NCI-H187 treated with DMSO at 0.1 percent for 48 hours (cell line): ENCODE results near the gene PPP3R1.

Experiments
- DNase-seq: peaks from one replicate; lab custom pipeline; 2025; lab: John Stamatoyannopoulos, UW

PPP3R1 gene

GRCh38 chr2:68231061-68231372, 21.3 kb downstream of the PPP3R1 start:
- no peak for DNase-seq

GRCh38 chr2:68230241-68231060, 21.9 kb downstream of the PPP3R1 start:
- DNase-seq = no peak

GRCh38 chr2:68226794-68227193, 25.5 kb downstream of the PPP3R1 start:
- DNase-seq = no peak

- DNase-seq = no peak
These were observed 27.2 kb downstream of the PPP3R1 start for GRCh38 chr2:68225119-68225632.

GRCh38 chr2:68223419-68223818, 28.9 kb downstream of the PPP3R1 start:
- DNase-seq = no peak

- no peak for DNase-seq
These were observed 30.0 kb downstream of the PPP3R1 start for GRCh38 chr2:68222287-68222686.

GRCh38 chr2:68218343-68218901, 33.9 kb downstream of the PPP3R1 start:
- DNase-seq = no peak

DNA sequence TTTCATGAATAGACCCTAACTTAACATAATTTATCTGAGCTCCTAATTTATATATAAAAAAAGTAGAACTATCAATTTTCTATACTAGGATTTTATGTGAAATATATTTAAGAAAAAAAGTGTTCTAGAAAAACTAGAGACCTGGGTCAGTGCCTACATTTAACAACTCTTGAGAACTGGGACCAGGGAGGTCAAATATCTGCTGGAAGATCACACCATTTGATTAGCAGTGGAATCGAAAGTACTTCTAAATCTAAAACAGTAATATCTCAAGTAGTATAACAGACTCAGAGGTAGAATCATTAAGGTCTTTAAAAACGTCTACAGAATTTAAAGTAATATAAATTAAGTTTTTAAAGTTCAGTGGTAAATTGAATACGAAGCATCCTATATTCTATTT, 34.6 kb downstream of the PPP3R1 start:
- no peak for DNase-seq

DNA sequence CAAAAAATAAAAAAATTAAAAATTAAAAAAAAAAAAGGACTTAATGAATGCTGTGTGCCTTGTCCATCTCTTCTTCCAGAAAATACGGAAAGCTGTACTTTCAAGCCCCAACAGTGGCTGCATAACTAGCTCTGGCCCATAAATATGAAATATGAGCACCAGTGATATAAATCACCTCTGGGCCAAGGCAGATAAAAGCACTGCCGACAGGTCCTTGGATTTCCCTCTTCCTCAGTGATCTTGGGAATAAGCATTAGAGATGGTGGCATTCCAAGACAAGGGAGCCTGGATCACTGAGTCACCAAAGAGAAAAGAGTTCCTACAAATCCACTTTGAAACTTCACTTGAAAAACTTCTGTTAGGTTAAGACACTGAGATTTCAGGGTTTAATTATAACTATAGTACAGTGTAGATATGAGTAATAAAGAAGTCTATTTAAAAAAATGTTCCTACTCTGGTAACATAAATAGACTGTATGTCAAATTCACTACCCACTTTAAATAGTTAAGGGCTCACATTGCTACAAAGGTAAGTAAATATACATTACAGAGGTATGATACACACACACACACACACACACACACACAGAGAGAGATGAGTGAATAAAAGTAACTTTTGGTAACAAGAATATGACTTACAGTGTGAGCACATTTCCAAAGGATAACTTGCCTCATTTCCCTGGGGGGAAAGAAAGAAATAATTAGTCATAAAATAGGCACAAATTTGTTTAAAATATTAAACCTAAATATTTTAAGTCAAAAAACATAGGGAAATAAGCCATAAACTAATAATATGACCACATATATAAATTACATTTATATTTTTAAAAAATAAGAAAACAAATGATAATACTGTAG, 35.6 kb downstream of the PPP3R1 start:
- no peak for DNase-seq

DNA sequence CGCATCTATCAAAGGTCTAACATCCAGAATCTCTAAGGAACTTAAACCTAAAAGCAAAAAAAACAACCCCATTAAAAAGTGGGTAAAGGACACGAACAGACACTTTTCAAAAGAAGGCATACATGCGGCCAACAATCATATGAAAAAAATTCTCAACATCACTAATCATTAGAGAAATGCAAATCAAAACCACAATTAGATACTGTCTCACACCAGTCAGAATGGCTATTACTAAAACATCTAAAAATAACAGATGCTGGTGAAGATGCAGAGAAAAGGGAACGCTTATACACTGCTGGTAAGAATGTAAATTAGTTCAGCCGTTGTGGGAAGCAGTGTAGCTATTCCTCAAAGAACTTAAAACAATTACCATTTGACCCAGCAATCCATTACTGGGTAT, 38.0 kb downstream of the PPP3R1 start:
- DNase-seq = no peak

GRCh38 chr2:68206793-68207192, 45.5 kb downstream of the PPP3R1 start:
- DNase-seq = no peak

- no peak for DNase-seq
These were observed 48.7 kb downstream of the PPP3R1 start for GRCh38 chr2:68203587-68203986.

- no peak for DNase-seq
These were observed 52.1 kb downstream of the PPP3R1 start for GRCh38 chr2:68200157-68200787.

DNA sequence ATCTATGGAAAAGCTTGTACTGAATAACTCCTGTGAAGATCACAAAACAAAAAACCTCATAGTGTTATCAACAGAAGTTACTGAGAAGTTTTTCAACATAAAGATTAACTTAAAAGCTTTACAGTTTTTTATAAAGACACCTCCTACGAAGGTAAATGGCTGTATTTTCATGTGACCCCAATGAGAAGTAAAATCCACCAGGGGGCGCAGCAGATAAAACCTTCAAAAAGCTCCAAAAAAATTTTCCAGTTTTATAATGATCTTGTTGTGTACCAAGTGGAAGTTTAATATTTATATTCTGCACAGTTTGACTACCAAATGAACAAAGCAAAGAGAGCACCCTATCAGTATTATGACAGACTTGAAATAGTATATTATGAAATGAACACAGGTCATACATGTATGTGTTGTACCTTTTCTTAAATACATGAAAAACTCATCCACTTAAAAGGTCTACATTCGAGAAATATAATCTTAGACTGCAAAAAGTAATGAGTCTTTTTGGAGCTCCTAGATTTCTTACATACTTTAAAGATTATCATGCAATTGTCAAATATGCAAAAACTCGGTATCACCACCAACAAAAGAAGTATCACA, 56.1 kb downstream of the PPP3R1 start:
- DNase-seq = no peak

GRCh38 chr2:68195096-68195495, 57.2 kb downstream of the PPP3R1 start:
- no peak for DNase-seq

DNA sequence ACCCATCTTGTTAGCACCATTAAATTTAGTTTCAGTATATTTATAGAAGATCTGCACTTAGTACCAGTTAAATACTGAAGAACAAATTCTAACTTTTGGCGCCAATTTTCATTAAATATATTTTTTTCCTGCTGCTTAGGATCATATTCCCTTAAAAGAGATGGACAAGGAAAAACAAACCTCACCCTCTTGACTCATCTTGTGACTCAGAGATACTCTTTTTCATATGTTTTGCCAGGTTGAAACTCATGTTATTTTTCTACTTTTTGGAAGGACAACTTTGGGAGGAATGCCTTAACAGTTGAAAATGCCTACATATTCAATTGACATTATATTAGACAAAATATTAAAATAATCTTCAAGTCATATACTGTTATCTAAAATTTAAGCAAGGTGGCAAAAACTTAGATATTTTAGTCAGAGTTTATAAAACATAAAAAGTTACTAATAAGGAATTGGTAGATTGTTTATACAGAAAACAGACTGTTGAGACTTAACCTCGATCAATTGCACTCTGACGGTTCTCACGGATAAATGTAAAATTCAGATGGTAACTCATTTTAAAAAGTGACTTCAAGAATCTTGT, 58.5 kb downstream of the PPP3R1 start:
- no peak for DNase-seq

DNA sequence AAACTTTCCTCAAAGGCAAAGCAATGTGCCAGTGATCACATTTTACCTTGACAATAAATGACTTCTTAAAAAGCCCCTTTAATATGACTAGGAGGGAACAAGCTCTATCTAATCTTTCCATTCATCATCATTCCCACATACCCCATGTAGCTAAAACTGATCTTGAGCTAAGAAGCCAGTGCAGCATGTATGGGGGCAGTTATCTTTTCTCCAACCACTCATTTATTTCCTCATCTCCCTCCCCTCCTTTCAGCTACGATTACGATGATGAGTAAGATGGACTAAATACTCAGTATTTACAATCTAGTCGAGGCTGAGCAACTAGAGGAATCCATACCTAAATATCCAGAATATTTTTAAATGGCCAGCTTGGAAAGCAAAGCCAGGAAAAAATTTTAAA, 59.2 kb downstream of the PPP3R1 start:
- no peak for DNase-seq

GRCh38 chr2:68190991-68191731, 61.2 kb downstream of the PPP3R1 start:
- no peak for DNase-seq

DNA sequence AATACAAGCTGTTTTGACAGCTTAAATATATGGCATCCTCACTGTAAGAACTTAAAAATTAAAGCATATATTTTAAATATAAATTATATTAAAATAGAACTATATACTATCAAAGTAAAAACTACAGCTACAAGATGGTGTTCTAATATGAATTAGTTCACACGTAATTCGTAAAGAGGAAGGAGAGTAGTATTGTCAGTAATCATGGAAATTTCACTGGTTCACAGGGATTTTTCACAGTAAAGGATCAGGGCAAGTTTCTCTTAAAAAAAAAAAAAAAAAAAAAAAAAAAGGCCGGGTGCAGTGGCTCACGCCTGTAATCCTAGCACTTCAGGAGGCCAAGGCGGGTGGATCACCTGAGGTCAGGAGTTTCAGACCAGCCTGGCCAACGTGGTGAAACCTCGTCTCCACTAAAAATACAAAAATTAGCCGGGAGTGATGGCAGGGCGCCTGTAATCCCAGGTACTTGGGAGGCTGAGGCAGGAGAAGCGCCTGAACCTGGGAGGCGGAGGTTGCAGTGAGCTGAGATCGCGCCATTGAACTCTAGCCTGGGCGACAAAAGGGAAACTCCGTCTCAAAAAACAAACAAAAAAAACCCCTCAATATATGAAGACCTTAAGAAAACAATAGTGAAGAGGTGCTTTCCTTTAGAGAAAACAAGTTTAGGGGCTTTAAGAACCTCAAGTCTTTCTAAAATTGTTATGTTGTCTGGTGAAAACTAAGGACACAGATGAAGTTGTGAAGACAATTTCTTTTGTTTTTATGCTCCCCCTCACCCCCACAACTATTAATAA, 62.1 kb downstream of the PPP3R1 start:
- DNase-seq = no peak

GRCh38 chr2:68188831-68189230, 63.5 kb downstream of the PPP3R1 start:
- DNase-seq = no peak
